Activated T-helper 9 cell treated with anti-CD3 and anti-CD28 coated beads, Interleukin-2, amount 50 U/mL, for 16 hours (primary cell): ENCODE measurements around the gene MYLK.

Source experiments
- DNase-seq: peaks from one replicate; pipeline ENCODE4 v3.0.0-alpha.2; 2020; ENCODE audit warnings: low read depth

Gene MYLK

GRCh38 chr3:123818921-123819429 is 65.2 kb downstream of the MYLK start:
- no peak for DNase-seq

GRCh38 chr3:123818324-123818920 is 65.7 kb downstream of the MYLK start:
- no peak for DNase-seq

GRCh38 chr3:123817413-123817812 is 66.7 kb downstream of the MYLK start:
- DNase-seq, result no peak

GRCh38 chr3:123816673-123817207 is 67.4 kb downstream of the MYLK start:
- DNase-seq, result no peak

GRCh38 chr3:123815981-123816380 is 68.2 kb downstream of the MYLK start:
- no peak for DNase-seq

- DNase-seq, result no peak
These were observed 70.3 kb downstream of the MYLK start for GRCh38 chr3:123813876-123814275.

GRCh38 chr3:123809597-123809996 is 74.5 kb downstream of the MYLK start:
- DNase-seq, result no peak

GRCh38 chr3:123808812-123809211 is 75.3 kb downstream of the MYLK start:
- DNase-seq, result no peak

GRCh38 chr3:123807820-123808219 is 76.3 kb downstream of the MYLK start:
- no peak for DNase-seq

- no peak for DNase-seq
These were observed 78.6 kb downstream of the MYLK start for GRCh38 chr3:123805504-123805903.

- no peak for DNase-seq
These were observed 79.0 kb downstream of the MYLK start for GRCh38 chr3:123805101-123805500.

GRCh38 chr3:123804676-123805075 is 79.5 kb downstream of the MYLK start:
- DNase-seq, result no peak

- DNase-seq, result no peak
These were observed 80.6 kb downstream of the MYLK start for GRCh38 chr3:123803521-123803920.

GRCh38 chr3:123802007-123802625 is 82.0 kb downstream of the MYLK start:
- DNase-seq, result no peak

- DNase-seq, result no peak
These were observed 82.7 kb downstream of the MYLK start for GRCh38 chr3:123801474-123801873.

GRCh38 chr3:123800362-123800682 is 83.8 kb downstream of the MYLK start:
- no peak for DNase-seq

- DNase-seq, result no peak
These were observed 84.4 kb downstream of the MYLK start for GRCh38 chr3:123799544-123800361.

GRCh38 chr3:123798550-123798949 is 85.6 kb downstream of the MYLK start:
- no peak for DNase-seq

- DNase-seq, result no peak
These were observed 88.5 kb downstream of the MYLK start for GRCh38 chr3:123795471-123796251.

- no peak for DNase-seq
These were observed 90.7 kb downstream of the MYLK start for GRCh38 chr3:123793425-123793824.

GRCh38 chr3:123792473-123793201 is 91.5 kb downstream of the MYLK start:
- DNase-seq, result no peak
